GM19395 (cell line): ENCODE results near the gene DLG4.
"Not testable (repeated sequence)": the region's sequence is repeated elsewhere in the genome, so short reads cannot be mapped to it uniquely, and the experiment has no call there.

ENCODE experiments used
- ATAC-seq: cut with Tn5 transposase; IDR thresholded peaks from one replicate; pipeline ENCODE4 v1.9.1; 2021; ENCODE audit warnings: mild to moderate bottlenecking, moderate library complexity; ENCODE audit not compliant: unreplicated experiment

Gene DLG4

GRCh38 chr17:7168841-7169564, 50.6 kb downstream of the DLG4 start:
- not testable (repeated sequence) for ATAC-seq

GRCh38 chr17:7167832-7168231, 51.8 kb downstream of the DLG4 start:
- ATAC-seq = no peak

GRCh38 chr17:7166873-7167272, 52.8 kb downstream of the DLG4 start:
- ATAC-seq = no peak

DNA sequence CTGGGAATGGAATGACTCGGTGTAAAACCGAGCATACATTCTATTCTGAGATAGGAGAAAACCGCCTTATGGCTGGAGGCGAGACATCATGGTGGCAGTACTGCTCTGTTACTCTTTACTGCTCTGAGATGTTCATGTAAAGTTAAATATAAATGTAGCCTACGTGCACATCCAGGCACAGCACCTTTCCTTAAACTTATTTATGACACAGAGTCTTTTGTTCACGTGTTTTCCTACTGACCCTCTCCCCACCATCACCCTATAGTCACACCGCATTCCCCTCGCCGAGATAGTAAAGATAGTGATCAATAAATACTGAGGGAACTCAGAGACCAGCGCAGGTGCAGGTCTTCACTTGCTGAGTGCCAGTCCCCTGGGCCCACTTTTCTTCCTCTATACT, 60.1 kb downstream of the DLG4 start:
- not testable (repeated sequence) for ATAC-seq

DNA sequence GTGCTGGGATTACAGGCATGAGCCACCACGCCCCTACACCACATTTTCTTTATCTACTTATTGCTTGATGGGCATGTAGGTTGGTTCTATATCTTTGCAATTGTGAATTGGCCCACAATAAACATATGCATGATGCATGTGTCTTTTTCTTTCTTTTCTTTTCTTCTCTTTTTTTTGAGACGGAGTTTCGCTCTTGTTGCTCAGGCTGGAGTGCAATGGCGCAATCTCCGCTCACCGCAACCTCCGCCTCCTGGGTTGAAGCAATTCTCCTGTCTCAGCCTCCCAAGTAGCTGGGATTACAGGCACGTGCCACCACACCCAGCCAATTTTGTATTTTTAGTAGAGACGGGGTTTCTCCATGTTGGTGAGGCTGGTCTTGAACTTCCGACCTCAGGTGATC, 61.2 kb downstream of the DLG4 start:
- ATAC-seq = not testable (repeated sequence)

GRCh38 chr17:7156342-7156940, 63.2 kb downstream of the DLG4 start:
- no peak for ATAC-seq

DNA sequence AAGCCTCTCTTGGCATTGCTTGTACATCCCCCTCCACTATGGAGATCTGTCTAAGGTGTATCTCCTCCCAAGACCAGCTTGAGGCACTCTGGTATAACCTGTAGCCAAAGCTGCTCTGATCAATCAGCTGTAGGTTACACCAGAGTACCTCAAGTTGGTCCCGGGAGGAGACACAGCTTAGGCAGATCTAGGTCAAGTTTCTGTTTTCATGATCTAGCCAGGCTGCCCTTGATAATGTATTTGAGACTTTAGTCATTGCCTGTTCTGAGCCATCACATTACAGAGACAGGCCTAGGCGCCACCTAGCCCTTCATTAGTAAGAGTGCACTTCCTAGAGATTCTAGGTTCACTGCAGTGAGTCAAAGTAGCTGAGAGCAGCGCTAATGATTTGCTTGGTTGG, 71.9 kb downstream of the DLG4 start:
- no peak for ATAC-seq

DNA sequence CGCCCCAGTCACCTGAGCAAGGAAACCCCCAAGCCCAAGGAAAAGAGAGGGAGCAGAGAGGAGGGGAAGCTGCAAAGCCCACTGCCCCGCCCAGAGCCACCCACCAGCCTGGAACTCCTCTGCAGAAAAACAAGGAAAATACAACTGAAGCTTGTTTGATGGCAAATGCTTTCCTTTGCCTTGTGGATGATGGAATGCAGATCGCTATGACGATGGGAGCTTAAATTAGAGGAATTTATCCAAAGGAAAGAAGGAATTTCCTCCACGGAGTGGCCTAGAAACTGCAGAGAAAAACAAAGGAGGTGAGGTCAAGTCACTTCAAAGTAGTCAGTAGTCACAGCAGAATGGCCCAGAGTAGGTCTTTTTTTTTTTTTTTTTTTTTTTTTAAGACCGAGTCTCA, 73.5 kb downstream of the DLG4 start:
- no peak for ATAC-seq

- no peak for ATAC-seq
Measured at GRCh38 chr17:7144213-7144612, 75.4 kb downstream of the DLG4 start.

DNA sequence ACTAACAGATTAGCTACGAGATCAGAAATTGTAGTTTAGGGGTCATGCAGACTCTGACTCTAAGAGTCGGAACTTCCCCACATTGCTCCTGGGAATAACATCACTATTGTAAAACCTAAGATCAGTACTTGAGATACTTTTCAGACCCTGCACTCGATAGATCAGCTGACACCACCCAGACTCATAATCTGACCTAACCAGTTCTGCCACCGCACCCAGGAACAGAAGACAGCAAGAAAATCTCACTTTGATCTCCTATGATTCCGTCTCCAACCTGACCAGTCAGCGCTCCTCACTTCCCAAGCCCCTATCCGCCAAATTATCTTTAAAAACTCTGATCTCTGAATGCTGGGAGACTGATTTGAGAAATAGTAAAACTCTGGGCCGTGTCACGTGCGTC, 77.8 kb downstream of the DLG4 start:
- ATAC-seq = no peak

DNA sequence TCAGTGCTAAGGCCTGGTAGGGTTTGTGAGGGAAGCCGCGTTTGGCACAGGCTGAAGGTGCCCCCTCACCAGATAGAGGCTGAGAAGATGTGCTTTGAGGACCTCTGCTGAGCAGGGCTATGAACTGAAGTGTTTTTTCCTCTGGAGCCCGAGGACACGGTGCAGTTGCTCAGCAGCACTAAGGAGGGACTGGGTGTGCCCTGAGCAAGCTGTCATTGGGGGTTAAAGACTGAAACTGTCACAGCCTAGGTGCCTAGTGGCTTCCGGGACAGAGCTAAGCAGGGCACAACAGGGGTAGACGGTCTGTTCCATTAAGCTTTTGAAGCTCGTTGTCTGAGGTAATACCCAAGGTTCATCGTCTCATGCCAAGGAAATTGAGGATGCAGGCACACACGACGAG, 80.2 kb downstream of the DLG4 start:
- no peak for ATAC-seq

DNA sequence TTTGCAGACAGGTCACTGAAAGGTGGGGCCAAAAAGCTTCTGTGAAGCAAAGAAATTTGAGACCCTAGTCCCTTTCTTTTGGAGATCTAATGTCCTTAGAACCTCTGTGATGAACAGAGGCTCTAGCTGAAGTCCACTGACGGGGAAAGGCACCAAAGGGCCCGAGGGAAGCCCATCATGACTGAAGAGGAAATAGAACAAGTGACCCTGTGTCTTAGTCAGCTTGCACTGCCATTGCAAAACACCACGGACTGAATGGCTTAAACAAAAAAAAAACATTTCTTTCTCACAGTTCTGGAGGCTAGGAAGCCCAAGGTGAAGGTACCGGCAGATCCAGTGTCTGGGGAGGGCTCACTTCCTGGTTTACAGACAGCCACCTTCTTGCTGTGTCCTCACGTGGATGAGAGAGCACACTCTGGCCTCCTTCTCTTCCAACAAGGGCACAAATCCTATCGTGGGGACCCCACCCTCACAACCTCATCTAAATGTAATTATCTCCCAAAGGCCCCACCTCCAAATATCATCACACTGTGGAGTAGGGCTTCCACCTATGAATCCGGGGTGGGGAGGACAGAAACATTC, 80.7 kb downstream of the DLG4 start:
- ATAC-seq = no peak

GRCh38 chr17:7137171-7137943, 82.3 kb downstream of the DLG4 start:
- no peak for ATAC-seq
